ENCODE results near the gene TRIM71. TPM values are rescaled to one million over a fixed set of nuclear protein-coding genes. Genes with fewer than 3 reads are reported as not detected.

TRIM71 gene
- total RNA-seq, 1 donor from 2014 or later, result 17.2 TPM

DNA sequence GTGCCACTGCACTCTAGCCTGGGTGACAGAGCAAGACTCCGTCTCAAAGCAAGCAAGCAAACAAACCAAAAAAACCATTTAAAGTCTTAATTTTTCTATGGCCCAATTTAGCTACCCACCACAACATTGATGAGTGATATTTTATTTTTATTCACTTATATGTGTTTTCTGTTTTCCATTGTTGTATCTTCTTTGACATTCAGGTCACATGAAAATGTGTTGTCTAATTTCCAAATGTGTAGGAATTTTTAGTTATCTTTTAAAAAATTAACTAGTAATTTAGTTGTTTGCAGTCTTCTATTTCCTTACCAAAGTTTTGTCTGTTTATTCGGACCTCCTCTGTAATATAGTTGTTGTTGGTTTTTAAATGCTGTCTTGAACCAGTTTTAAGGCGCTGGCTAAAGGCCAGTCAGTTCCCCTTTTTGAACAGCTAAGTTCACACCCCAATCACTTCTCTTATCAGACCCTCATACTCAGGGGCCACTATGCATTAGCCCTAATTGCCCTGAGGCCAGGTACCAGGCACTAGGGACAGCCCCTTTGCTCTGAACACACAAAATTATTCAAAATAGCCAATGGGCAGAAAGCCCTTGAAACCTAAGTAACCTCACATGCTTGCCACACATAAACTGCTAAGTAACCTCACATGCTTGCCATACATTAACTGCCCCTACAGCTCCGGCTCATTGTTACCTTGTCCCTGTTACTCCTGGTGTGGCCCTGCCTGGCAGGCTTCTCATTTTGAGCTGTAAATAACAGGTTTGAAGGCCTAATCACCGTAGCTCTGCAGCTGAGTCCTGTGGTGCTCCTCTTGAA is 129.4 kb downstream of the TRIM71 start:
- no peak for TF ChIP-seq EZH2 (IDR thresholded peaks at IDR 0.05; ENCODE audit: insufficient read depth, low read length)
- TF ChIP-seq, protein P1, sequence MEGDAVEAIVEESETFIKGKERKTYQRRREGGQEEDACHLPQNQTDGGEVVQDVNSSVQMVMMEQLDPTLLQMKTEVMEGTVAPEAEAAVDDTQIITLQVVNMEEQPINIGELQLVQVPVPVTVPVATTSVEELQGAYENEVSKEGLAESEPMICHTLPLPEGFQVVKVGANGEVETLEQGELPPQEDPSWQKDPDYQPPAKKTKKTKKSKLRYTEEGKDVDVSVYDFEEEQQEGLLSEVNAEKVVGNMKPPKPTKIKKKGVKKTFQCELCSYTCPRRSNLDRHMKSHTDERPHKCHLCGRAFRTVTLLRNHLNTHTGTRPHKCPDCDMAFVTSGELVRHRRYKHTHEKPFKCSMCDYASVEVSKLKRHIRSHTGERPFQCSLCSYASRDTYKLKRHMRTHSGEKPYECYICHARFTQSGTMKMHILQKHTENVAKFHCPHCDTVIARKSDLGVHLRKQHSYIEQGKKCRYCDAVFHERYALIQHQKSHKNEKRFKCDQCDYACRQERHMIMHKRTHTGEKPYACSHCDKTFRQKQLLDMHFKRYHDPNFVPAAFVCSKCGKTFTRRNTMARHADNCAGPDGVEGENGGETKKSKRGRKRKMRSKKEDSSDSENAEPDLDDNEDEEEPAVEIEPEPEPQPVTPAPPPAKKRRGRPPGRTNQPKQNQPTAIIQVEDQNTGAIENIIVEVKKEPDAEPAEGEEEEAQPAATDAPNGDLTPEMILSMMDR (IDR thresholded peaks at IDR 0.05; ENCODE audit: insufficient read depth, low read depth, low read length), result no peak
- H3K9me3 ChIP-seq (ENCODE audit: insufficient read depth, low read depth, low read length), result no peaks in the 10 kb centered on the region
- H3K27me3 ChIP-seq (ENCODE audit: insufficient read depth, low read length), result peaks cover 5% of the 10 kb centered on the region
- H2AFZ ChIP-seq (ENCODE audit: low read depth, low read length), result no peak overlapping the region
- Mint-ChIP-seq H3K36me3 (ENCODE audit: low read depth, unreplicated experiment) (no peaks in the 10 kb centered on the region), H3K27ac (ENCODE audit: unreplicated experiment) (no peak overlapping the region), H3K9me3 (ENCODE audit: unreplicated experiment) (no peaks in the 10 kb centered on the region), H3K4me3 (ENCODE audit: unreplicated experiment) (no peak overlapping the region), H3K27me3 (ENCODE audit: low read depth, unreplicated experiment) (peaks cover 5% of the 10 kb centered on the region), H3K4me1 (ENCODE audit: low read depth, unreplicated experiment) (no peaks in the 10 kb centered on the region)
- no peaks in the 10 kb centered on the region for H3K36me3 ChIP-seq (ENCODE audit: insufficient read depth, low read length)
- H3K4me2 ChIP-seq (ENCODE audit: low read length), result no peak overlapping the region
- FAIRE-seq (no peak), DNase-seq (ENCODE audit: low read depth) (no peak)
- H3K4me3 ChIP-seq (ENCODE audit: insufficient read depth, low read depth, low read length), result no peak overlapping the region
- H3K27ac ChIP-seq (ENCODE audit: low read depth, low read length), result no peak overlapping the region
- no peaks in the 10 kb centered on the region for H4K20me1 ChIP-seq (ENCODE audit: insufficient read depth, low read length)
- H3K4me1 ChIP-seq (ENCODE audit: insufficient read depth, low read length), result no peaks in the 10 kb centered on the region
- no peak overlapping the region for H3K9ac ChIP-seq (ENCODE audit: low read length)
- no peaks in the 10 kb centered on the region for H3K79me2 ChIP-seq (ENCODE audit: insufficient read depth, low read length)

Other genes with a start within 250 kb of the TRIM71 start
- gene DYNC1LI1, start 247.1 kb upstream of the TRIM71 start, total RNA-seq, result 39.0 and 43.0 TPM in 2 replicates
- 23.9 and 26.2 TPM in 2 replicates for gene CNOT10, start 132.8 kb upstream of the TRIM71 start, total RNA-seq
- gene CCR4, start 133.6 kb downstream of the TRIM71 start, total RNA-seq, result not detected in 2 replicates

Data from astrocyte (in vitro differentiated cells and primary cell).